Thoracic aorta (tissue), 2 donors: ENCODE measurements around the gene MXD4. TPM values are rescaled to one million over a fixed set of nuclear protein-coding genes. Genes with fewer than 3 reads are reported as not detected.

Experiments
- ATAC-seq: fragments of 150-250 bp; one replicate; pipeline ENCODE4 v1.8.0; 2017; ENCODE audit warnings: low read depth; ENCODE audit not compliant: insufficient number of reproducible peaks, low FRiP score
- DNase-seq: peaks from one replicate; pipeline ENCODE4 v3.0.0-alpha.2; 2020; ENCODE audit warnings: low spot score
- H3K27ac ChIP-seq, 2 donors: fragments of 200-600 bp; sonication (generic); 1 replicate in 1 of 2; 2 replicates in 1 of 2; pipeline ENCODE4 v1.5.1; 2016; ENCODE audit warnings: mild to moderate bottlenecking in 2 of 2, moderate library complexity in 2 of 2
- H3K27me3 ChIP-seq: fragments of 200-600 bp; sonication (generic); replicated peaks from 2 replicates; pipeline ENCODE4 v1.6.0; 2016; ENCODE audit warnings: mild to moderate bottlenecking; ENCODE audit not compliant: insufficient read depth
- H3K36me3 ChIP-seq: fragments of 200-600 bp; sonication (generic); one replicate; pipeline ENCODE4 v1.5.1; 2016
- H3K4me1 ChIP-seq, 2 donors: fragments of 200-600 bp; sonication (generic); 1 replicate in 1 of 2; 2 replicates in 1 of 2; pipeline versions ENCODE4 v1.5.1 to v1.6.0; 2016; ENCODE audit warnings: low read depth in 2 of 2, mild to moderate bottlenecking in 1 of 2; ENCODE audit not compliant: control insufficient read depth in 1 of 2
- H3K4me3 ChIP-seq: fragments of 200-600 bp; sonication (generic); 2 replicates; pipeline ENCODE4 v1.5.1; 2016; ENCODE audit warnings: mild to moderate bottlenecking
- H3K9me3 ChIP-seq: fragments of 200-600 bp; sonication (generic); 2 replicates; pipeline ENCODE4 v1.5.1; 2016
- total RNA-seq, 2 donors: library from RNA; depleted of rRNA; stranded (reverse); fragments of >200 nt; gene quantifications; one replicate each; pipeline versions ENCODE4 v1.1.0 to v1.2.3, GENCODE V29; 2016
- TF ChIP-seq, protein P1 (sequence below): fragments of 200-600 bp; sonication (generic); IDR thresholded peaks from one replicate; pipeline ENCODE4 v1.5.1; 2019; ENCODE audit warnings: antibody characterized with exemption

MXD4 gene
- total RNA-seq, 2 donors from 2014 or later = 93.1 to 105 TPM

DNA sequence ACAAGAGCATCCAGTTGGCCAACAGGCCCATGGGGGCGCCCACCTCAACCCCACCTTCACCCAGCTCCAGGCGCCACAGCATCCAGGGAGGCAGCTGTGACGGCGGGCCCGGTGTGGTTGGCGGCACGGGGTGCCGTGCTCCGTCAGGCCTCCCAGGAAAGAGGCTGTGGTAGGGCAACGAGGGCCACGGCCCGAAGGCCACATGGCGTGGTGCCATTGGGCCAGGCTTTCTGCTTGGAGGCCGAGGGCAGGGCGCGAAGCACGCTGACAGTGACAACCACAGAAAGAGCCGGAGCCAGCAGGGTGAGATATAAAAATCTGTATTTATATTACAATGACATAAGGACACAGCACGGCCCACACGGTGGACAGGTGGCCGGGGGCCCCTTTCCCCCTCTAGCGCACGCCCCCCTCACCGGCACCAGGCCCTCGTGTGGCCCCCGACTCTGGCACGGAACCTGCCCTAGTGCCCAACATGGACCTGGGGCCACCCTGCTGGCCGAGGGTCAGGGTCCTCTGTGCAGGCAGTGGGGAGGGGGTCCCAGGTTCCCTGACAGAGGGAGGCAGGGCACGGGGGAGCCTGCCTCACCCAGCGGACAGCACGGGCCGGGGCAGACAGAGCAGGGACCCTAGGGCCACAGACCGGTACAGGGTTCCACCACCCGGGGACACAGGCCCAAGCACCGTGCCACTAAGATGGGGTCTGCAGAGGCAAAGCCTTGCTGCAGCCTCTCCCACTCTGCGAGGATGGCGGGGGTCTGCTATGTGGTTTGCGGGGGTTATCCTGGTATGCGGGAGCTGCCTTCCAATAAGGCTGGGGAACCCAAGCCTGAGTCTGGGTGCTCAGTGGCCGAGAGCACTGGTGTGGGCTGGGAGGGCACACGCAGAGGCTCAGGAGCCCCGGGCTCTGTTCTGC lies 14.5 kb downstream of the MXD4 start:
- DNase-seq = no peak
- no peaks in the 10 kb centered on the region for H3K27me3 ChIP-seq
- no peak for ATAC-seq
- H3K4me1 ChIP-seq = peaks cover 9 to 38% of the 10 kb centered on the region in 2 donors
- TF ChIP-seq, protein P1, sequence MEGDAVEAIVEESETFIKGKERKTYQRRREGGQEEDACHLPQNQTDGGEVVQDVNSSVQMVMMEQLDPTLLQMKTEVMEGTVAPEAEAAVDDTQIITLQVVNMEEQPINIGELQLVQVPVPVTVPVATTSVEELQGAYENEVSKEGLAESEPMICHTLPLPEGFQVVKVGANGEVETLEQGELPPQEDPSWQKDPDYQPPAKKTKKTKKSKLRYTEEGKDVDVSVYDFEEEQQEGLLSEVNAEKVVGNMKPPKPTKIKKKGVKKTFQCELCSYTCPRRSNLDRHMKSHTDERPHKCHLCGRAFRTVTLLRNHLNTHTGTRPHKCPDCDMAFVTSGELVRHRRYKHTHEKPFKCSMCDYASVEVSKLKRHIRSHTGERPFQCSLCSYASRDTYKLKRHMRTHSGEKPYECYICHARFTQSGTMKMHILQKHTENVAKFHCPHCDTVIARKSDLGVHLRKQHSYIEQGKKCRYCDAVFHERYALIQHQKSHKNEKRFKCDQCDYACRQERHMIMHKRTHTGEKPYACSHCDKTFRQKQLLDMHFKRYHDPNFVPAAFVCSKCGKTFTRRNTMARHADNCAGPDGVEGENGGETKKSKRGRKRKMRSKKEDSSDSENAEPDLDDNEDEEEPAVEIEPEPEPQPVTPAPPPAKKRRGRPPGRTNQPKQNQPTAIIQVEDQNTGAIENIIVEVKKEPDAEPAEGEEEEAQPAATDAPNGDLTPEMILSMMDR = no peak
- no peaks in the 10 kb centered on the region for H3K9me3 ChIP-seq
- no peak overlapping the region for H3K27ac ChIP-seq
- H3K36me3 ChIP-seq = peaks cover 34% of the 10 kb centered on the region
- no peak overlapping the region for H3K4me3 ChIP-seq

- H3K27me3 ChIP-seq = no peaks in the 10 kb centered on the region
- H3K4me3 ChIP-seq = no peak overlapping the region
- TF ChIP-seq, protein P1 = no peak
- peaks cover 9 to 38% of the 10 kb centered on the region in 2 donors for H3K4me1 ChIP-seq
- ATAC-seq (no peak), DNase-seq (no peak)
- H3K27ac ChIP-seq = no peak overlapping the region
- H3K36me3 ChIP-seq = peaks cover 30% of the 10 kb centered on the region
- no peaks in the 10 kb centered on the region for H3K9me3 ChIP-seq
These were observed 15.4 kb downstream of the MXD4 start for GRCh38 chr4:2246384-2247127.

GRCh38 chr4:2245787-2246275 lies 16.1 kb downstream of the MXD4 start:
- Histone ChIP-seq H3K9me3 (no peaks in the 10 kb centered on the region), H3K27ac (peak overlapping the region; percentile 50 to 66), H3K36me3 (peaks cover 26% of the 10 kb centered on the region), H3K4me3 (no peak overlapping the region), H3K27me3 (no peaks in the 10 kb centered on the region), H3K4me1 (peaks cover 12 to 44% of the 10 kb centered on the region in 2 donors)
- ATAC-seq (no peak), DNase-seq (no peak)
- TF ChIP-seq, protein P1 = no peak

- Histone ChIP-seq H3K4me3 (no peak overlapping the region), H3K36me3 (peaks cover 20% of the 10 kb centered on the region), H3K27ac (peak overlapping the region; percentile 50 to 66), H3K9me3 (no peaks in the 10 kb centered on the region), H3K27me3 (no peaks in the 10 kb centered on the region), H3K4me1 (peaks cover 18 to 50% of the 10 kb centered on the region in 2 donors)
- ATAC-seq = no peak
- no peak for DNase-seq
- TF ChIP-seq, protein P1 = no peak
These were observed 16.7 kb downstream of the MXD4 start for GRCh38 chr4:2245057-2245786.
